Mesothelial cell of epicardium (in vitro differentiated cells): Measurements from ENCODE around the gene FAM167B. TPM values are rescaled to one million over a fixed set of nuclear protein-coding genes. Genes with fewer than 3 reads are reported as not detected.

Experiments used
- DNase-seq, 2 experiments: peaks; one replicate each; pipeline ENCODE4 v3.0.0; 2021; ENCODE audit warnings: low spot score in 2 of 2; ENCODE audit not compliant: unreplicated experiment in 2 of 2
- H3K27ac Mint-ChIP-seq: 2 replicates; pipeline ENCODE4 v1.8.0; 2021; ENCODE audit warnings: mixed read lengths
- H3K27me3 Mint-ChIP-seq: 2 replicates; pipeline ENCODE4 v1.8.0; 2021; ENCODE audit warnings: low read depth, mixed read lengths
- H3K36me3 Mint-ChIP-seq: 2 replicates; pipeline ENCODE4 v1.8.0; 2021; ENCODE audit warnings: mixed read lengths
- H3K4me1 Mint-ChIP-seq: 2 replicates; pipeline ENCODE4 v1.8.0; 2021; ENCODE audit warnings: mixed read lengths
- H3K4me3 Mint-ChIP-seq: 2 replicates; pipeline ENCODE4 v1.8.0; 2021; ENCODE audit warnings: mild to moderate bottlenecking, moderate library complexity, mixed read lengths
- H3K9me3 Mint-ChIP-seq: 2 replicates; pipeline ENCODE4 v1.8.0; 2021; ENCODE audit warnings: mixed read lengths
- CTCF ChIP-seq: fragments of 200-600 bp; sonication (generic); IDR thresholded peaks from one replicate; pipeline ENCODE4 v1.5.0; 2021; ENCODE audit warnings: antibody characterized with exemption; ENCODE audit not compliant: unreplicated experiment
- total RNA-seq: library from RNA; stranded (reverse); gene quantifications from 3 replicates; pipeline ENCODE4 v1.2.1, GENCODE V29; 2021

Gene FAM167B
- total RNA-seq, 1 donor from 2014 or later, result 1.8 TPM

DNA sequence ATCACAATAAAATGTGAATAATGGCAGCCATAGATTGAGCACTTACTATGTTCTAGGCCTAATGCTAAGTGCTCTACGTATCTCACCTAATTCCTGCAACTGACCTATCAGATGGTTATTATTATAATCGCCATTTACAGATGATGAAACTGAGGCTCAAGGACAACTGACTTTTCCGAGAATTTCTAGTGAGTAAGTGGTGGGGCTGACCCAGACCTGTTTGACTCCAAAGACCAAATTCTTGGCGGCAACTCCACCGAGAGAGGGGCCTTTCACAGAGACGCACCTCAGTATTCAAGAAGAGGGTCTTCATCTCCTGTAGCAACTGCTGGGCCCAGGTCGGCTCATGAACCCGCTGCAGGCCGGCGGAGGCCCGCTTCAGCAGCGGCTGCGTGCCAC lies 25.4 kb upstream of the FAM167B start:
- no peaks in the 10 kb centered on the region for H3K27me3 Mint-ChIP-seq
- H3K36me3 Mint-ChIP-seq, result peaks cover 15% of the 10 kb centered on the region
- DNase-seq, result no peak
- TF ChIP-seq CTCF, result no peak
- peaks cover 25% of the 10 kb centered on the region for H3K4me1 Mint-ChIP-seq
- peak overlapping the region; percentile 98 for H3K27ac Mint-ChIP-seq
- no peaks in the 10 kb centered on the region for H3K9me3 Mint-ChIP-seq
- peak overlapping the region; percentile 98 for H3K4me3 Mint-ChIP-seq

- Mint-ChIP-seq H3K4me1 (peaks cover 25% of the 10 kb centered on the region), H3K4me3 (peak within 1 kb of the TSS; percentile 98), H3K36me3 (peaks cover 15% of the 10 kb centered on the region), H3K27ac (peak within 1 kb of the TSS; percentile 98), H3K9me3 (no peaks in the 10 kb centered on the region), H3K27me3 (no peaks in the 10 kb centered on the region)
- no peak for TF ChIP-seq CTCF
- DNase-seq, result peak; percentile 76 to 88
These were observed 24.9 kb upstream of the FAM167B start, which contains the start of the genes EIF3I and TMEM234 for GRCh38 chr1:32221980-32222755. EIF3I (plus strand) TSS chr1:32222407; CDS start chr1:32222442, 35 bp downstream. TMEM234 (minus strand) TSS chr1:32222353; CDS start chr1:32222322, 31 bp downstream.

DNA sequence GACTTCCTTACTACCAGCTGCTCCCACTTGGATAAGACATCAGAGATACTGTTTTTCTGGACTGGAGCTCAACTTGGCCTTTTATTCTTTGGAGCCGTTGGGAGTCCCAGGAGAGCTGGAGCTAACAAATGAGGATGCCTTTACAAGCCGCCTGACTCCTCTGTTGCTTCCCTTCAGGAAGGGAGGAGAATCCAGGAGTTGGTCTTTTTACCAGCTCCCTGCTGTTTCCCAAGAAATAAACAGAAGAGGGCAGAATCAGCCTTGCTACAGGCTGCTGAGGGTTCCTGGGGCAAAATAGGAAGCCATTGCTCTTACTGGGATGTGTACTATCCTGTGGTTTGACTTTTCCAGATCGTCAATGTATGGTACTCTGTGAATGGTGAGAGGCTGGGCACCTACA lies 23.3 kb upstream of the FAM167B start:
- peak overlapping the region; percentile 98 for H3K4me3 Mint-ChIP-seq
- H3K36me3 Mint-ChIP-seq, result peaks cover 26% of the 10 kb centered on the region
- no peak for TF ChIP-seq CTCF
- no peak for DNase-seq
- no peaks in the 10 kb centered on the region for H3K9me3 Mint-ChIP-seq
- H3K27me3 Mint-ChIP-seq, result no peaks in the 10 kb centered on the region
- H3K4me1 Mint-ChIP-seq, result peaks cover 25% of the 10 kb centered on the region
- peak overlapping the region; percentile 18 for H3K27ac Mint-ChIP-seq

DNA sequence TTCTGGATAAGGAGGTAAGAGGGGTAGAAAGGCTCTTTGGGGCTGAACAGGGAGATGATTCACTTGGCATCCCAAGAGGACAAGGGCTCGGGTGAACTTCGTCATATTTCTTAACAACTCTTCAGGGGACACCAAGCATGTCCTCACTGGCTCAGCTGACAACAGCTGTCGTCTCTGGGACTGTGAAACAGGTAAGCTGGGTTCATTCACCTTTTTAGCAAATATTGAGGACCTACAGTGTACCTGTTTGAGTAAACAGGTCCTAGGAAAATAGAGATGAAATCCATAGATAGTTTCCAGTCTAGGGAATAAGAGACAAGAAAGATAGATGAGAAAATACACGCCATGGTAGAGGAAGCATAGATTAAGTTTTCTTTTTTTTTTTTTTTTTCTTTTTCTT lies 22.7 kb upstream of the FAM167B start:
- TF ChIP-seq CTCF, result no peak
- peak overlapping the region; percentile 18 for H3K27ac Mint-ChIP-seq

GRCh38 chr1:32228771-32229170 lies 18.3 kb upstream of the FAM167B start:
- H3K27ac Mint-ChIP-seq, result no peak overlapping the region
- no peak for TF ChIP-seq CTCF
- no peaks in the 10 kb centered on the region for H3K27me3 Mint-ChIP-seq
- H3K36me3 Mint-ChIP-seq, result peaks cover 41% of the 10 kb centered on the region
- peaks cover 4% of the 10 kb centered on the region for H3K4me1 Mint-ChIP-seq
- DNase-seq, result no peak
- no peaks in the 10 kb centered on the region for H3K9me3 Mint-ChIP-seq
- no peak overlapping the region for H3K4me3 Mint-ChIP-seq

More for the DNA sequence above, 22.7 kb upstream of the FAM167B start:
- H3K27me3 Mint-ChIP-seq, result no peaks in the 10 kb centered on the region
- H3K4me3 Mint-ChIP-seq, result peak overlapping the region; percentile 98
- H3K4me1 Mint-ChIP-seq, result peaks cover 25% of the 10 kb centered on the region
- DNase-seq, result no peak
- H3K36me3 Mint-ChIP-seq, result peaks cover 31% of the 10 kb centered on the region
- H3K9me3 Mint-ChIP-seq, result no peaks in the 10 kb centered on the region
